ENCODE results near the gene MTF1.
A peak's percentile ranks its signal among the peaks of the same experiment; 100 is the strongest.

Gene MTF1

GRCh38 chr1:37794372-37795339 is 64.7 kb downstream of the MTF1 start:
- H3K79me2 ChIP-seq (ENCODE audit: control insufficient read depth, insufficient read depth, low read length, poor library complexity) = peaks cover 2% of the 10 kb centered on the region
- H3K23ac ChIP-seq (ENCODE audit: low read length) = no peak overlapping the region
- no peak overlapping the region for H3K4me3 ChIP-seq (ENCODE audit: low read depth, low read length)
- no peak overlapping the region for H4K8ac ChIP-seq (ENCODE audit: low read depth, low read length)
- no peak overlapping the region for H3K18ac ChIP-seq (ENCODE audit: low read length)
- no peak overlapping the region for H3K27ac ChIP-seq (ENCODE audit: low read depth, low read length)
- no peaks in the 10 kb centered on the region for H3K9me3 ChIP-seq (ENCODE audit: insufficient read depth, low read depth, low read length)
- H2BK120ac ChIP-seq (ENCODE audit: insufficient read depth, low read length, poor library complexity) = no peak overlapping the region
- H3K4ac ChIP-seq (ENCODE audit: low read depth, low read length) = no peak overlapping the region
- peak overlapping the region; percentile 68 for H3K4me2 ChIP-seq (ENCODE audit: low read length)
- WGBS (ENCODE audit: extremely low coverage, insufficient coverage, insufficient read length) = no CpG with 5 or more reads among the region's 59 CpGs
- H3K14ac ChIP-seq (ENCODE audit: low read length) = no peak overlapping the region
- H4K91ac ChIP-seq (ENCODE audit: low read depth, low read length) = no peak overlapping the region
- H2BK12ac ChIP-seq (ENCODE audit: low read length) = no peak overlapping the region
- H2BK5ac ChIP-seq (ENCODE audit: low read depth, low read length, poor library complexity) = no peak overlapping the region
- DNase-seq = no peak
- H3K4me1 ChIP-seq (ENCODE audit: control insufficient read depth in 1 of 2, insufficient read depth in 2 of 2, low read length in 2 of 2) = peaks cover 4% of the 10 kb centered on the region in 2 experiments
- H2AFZ ChIP-seq (ENCODE audit: insufficient read depth, low read length, poor library complexity) = no peak overlapping the region
- no peak overlapping the region for H2AK5ac ChIP-seq (ENCODE audit: low read length)
- no peak overlapping the region for H3K9ac ChIP-seq (ENCODE audit: low read length)
- H3K27me3 ChIP-seq (ENCODE audit: insufficient read depth, low read length) = peaks cover 19% of the 10 kb centered on the region
- H3K79me1 ChIP-seq (ENCODE audit: low read length) = no peaks in the 10 kb centered on the region
- H4K12ac ChIP-seq (ENCODE audit: low read depth, low read length) = no peak overlapping the region
- peaks cover 0 to 2% of the 10 kb centered on the region in 2 experiments for H3K36me3 ChIP-seq (ENCODE audit: control insufficient read depth in 1 of 2, insufficient read depth in 2 of 2, low read length in 2 of 2)

DNA sequence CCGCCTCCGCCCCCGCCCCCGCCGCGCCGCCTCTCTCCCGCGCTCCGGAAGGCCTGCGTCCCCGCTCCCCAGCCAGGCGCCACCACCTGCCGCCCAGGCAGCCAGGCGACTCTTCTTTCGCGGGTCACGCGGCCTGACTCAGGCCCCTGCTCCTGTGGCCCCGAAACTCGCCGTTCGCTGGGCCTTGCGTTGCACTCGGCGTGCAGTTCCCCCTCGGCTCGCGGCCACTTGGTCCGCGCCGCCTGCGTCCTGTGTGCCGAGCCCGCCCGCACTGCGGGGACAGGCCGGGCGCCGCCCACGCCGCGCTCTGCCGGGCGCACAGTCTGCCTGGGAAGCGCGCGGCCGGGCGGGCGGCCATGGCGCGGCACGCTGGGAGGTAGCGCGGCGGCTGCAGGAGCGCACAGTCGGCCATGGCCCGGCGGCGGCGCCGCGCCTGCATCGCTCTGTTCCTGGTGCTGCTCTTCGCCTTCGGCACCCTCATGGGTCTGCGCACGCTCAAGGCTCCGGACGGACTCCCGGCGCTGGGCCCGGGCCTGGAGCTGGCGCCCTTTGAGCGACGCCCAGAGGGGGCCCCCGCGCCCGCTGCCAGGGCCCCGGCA is 65.5 kb downstream of the MTF1 start, which contains the start of gene MANEAL:
TSS of gene MANEAL (plus strand) at position 75 of the 599 bp plus-strand sequence. CDS start at position 411, 336 bp downstream.
- no CpG with 5 or more reads among the region's 82 CpGs for WGBS (ENCODE audit: extremely low coverage, insufficient coverage, insufficient read length)

GRCh38 chr1:37792943-37793686 is 66.3 kb downstream of the MTF1 start:
- no peak overlapping the region for H3K14ac ChIP-seq (ENCODE audit: low read length)
- peak in 1 of 2 donors; percentile 28 for DNase-seq
- H3K79me1 ChIP-seq (ENCODE audit: low read length) = no peaks in the 10 kb centered on the region
- no peak overlapping the region for H4K8ac ChIP-seq (ENCODE audit: low read depth, low read length)
- H2AK5ac ChIP-seq (ENCODE audit: low read length) = no peak overlapping the region
- H3K27ac ChIP-seq (ENCODE audit: low read depth, low read length) = no peak overlapping the region
- no peak overlapping the region for H3K18ac ChIP-seq (ENCODE audit: low read length)
- H2BK5ac ChIP-seq (ENCODE audit: low read depth, low read length, poor library complexity) = no peak overlapping the region
- no peak overlapping the region for H2AFZ ChIP-seq (ENCODE audit: insufficient read depth, low read length, poor library complexity)
- H3K9ac ChIP-seq (ENCODE audit: low read length) = no peak overlapping the region
- no peak overlapping the region for H2BK120ac ChIP-seq (ENCODE audit: insufficient read depth, low read length, poor library complexity)
- H3K4me3 ChIP-seq (ENCODE audit: low read depth, low read length) = no peak overlapping the region
- no peak overlapping the region for H3K4ac ChIP-seq (ENCODE audit: low read depth, low read length)
- no CpG with 5 or more reads among the region's 36 CpGs for WGBS (ENCODE audit: extremely low coverage, insufficient coverage, insufficient read length)
- no peak overlapping the region for H3K4me2 ChIP-seq (ENCODE audit: low read length)
- peaks cover 2% of the 10 kb centered on the region for H3K79me2 ChIP-seq (ENCODE audit: control insufficient read depth, insufficient read depth, low read length, poor library complexity)
- peaks cover 4% of the 10 kb centered on the region in 2 experiments for H3K4me1 ChIP-seq (ENCODE audit: control insufficient read depth in 1 of 2, insufficient read depth in 2 of 2, low read length in 2 of 2)
- H2BK12ac ChIP-seq (ENCODE audit: low read length) = no peak overlapping the region
- H3K27me3 ChIP-seq (ENCODE audit: insufficient read depth, low read length) = peaks cover 19% of the 10 kb centered on the region
- H3K9me3 ChIP-seq (ENCODE audit: insufficient read depth, low read depth, low read length) = no peaks in the 10 kb centered on the region
- no peak overlapping the region for H4K12ac ChIP-seq (ENCODE audit: low read depth, low read length)
- no peak overlapping the region for H4K91ac ChIP-seq (ENCODE audit: low read depth, low read length)
- no peaks in the 10 kb centered on the region for H3K36me3 ChIP-seq (ENCODE audit: control insufficient read depth in 1 of 2, insufficient read depth in 2 of 2, low read length in 2 of 2)
- no peak overlapping the region for H3K23ac ChIP-seq (ENCODE audit: low read length)

More for the DNA sequence above, 65.5 kb downstream of the MTF1 start, which contains the start of gene MANEAL:
- no peak within 1 kb of the TSS for H4K8ac ChIP-seq (ENCODE audit: low read depth, low read length)
- no peak within 1 kb of the TSS for H3K4ac ChIP-seq (ENCODE audit: low read depth, low read length)
- no peak within 1 kb of the TSS for H3K14ac ChIP-seq (ENCODE audit: low read length)
- no peak within 1 kb of the TSS for H4K91ac ChIP-seq (ENCODE audit: low read depth, low read length)
- H2BK5ac ChIP-seq (ENCODE audit: low read depth, low read length, poor library complexity) = no peak within 1 kb of the TSS
- H3K27me3 ChIP-seq (ENCODE audit: insufficient read depth, low read length) = peaks cover 19% of the 10 kb centered on the region
- H2AK5ac ChIP-seq (ENCODE audit: low read length) = no peak within 1 kb of the TSS
- H3K9ac ChIP-seq (ENCODE audit: low read length) = no peak within 1 kb of the TSS
- no peaks in the 10 kb centered on the region for H3K9me3 ChIP-seq (ENCODE audit: insufficient read depth, low read depth, low read length)
- H3K18ac ChIP-seq (ENCODE audit: low read length) = no peak within 1 kb of the TSS
- peak within 1 kb of the TSS; percentile 68 for H3K4me2 ChIP-seq (ENCODE audit: low read length)
- peak within 1 kb of the TSS; percentile 64 for H3K4me3 ChIP-seq (ENCODE audit: low read depth, low read length)
- no peak within 1 kb of the TSS for H4K12ac ChIP-seq (ENCODE audit: low read depth, low read length)
- peaks cover 2% of the 10 kb centered on the region for H3K79me2 ChIP-seq (ENCODE audit: control insufficient read depth, insufficient read depth, low read length, poor library complexity)
- H2AFZ ChIP-seq (ENCODE audit: insufficient read depth, low read length, poor library complexity) = peak within 1 kb of the TSS; percentile 90
- H3K27ac ChIP-seq (ENCODE audit: low read depth, low read length) = no peak within 1 kb of the TSS
- no peaks in the 10 kb centered on the region for H3K36me3 ChIP-seq (ENCODE audit: control insufficient read depth in 1 of 2, insufficient read depth in 2 of 2, low read length in 2 of 2)
- no peak within 1 kb of the TSS for H2BK120ac ChIP-seq (ENCODE audit: insufficient read depth, low read length, poor library complexity)
- H3K4me1 ChIP-seq (ENCODE audit: control insufficient read depth in 1 of 2, insufficient read depth in 2 of 2, low read length in 2 of 2) = peaks cover 4% of the 10 kb centered on the region in 2 experiments
- H2BK12ac ChIP-seq (ENCODE audit: low read length) = no peak within 1 kb of the TSS
- peak; percentile 59 to 76 for DNase-seq
- no peak within 1 kb of the TSS for H3K23ac ChIP-seq (ENCODE audit: low read length)
- H3K79me1 ChIP-seq (ENCODE audit: low read length) = no peaks in the 10 kb centered on the region

DNA sequence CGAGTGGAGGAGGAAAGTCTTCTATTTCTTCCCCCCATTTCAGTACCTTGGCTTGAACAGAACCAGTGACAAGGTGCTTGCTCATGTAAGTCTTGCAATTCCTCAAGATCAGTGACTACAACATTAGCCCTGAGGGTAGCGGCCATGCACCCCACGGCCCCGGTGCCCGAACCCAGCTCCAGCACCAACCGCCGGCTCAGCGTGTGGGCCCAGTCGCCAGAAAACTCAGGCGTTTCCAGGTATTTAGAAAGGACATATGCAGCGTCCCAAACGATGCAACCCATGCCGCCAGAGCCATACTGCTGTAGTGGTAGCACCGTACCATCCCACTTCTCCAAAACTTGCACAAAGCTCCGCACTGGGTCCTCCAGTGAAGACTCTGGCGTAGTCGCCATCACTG is 76.9 kb downstream of the MTF1 start:
- Histone ChIP-seq H2AK5ac (ENCODE audit: low read length) (no peak overlapping the region), H3K4ac (ENCODE audit: low read depth, low read length) (no peak overlapping the region), H3K27ac (ENCODE audit: low read depth, low read length) (no peak overlapping the region), H3K27me3 (ENCODE audit: insufficient read depth, low read length) (no peaks in the 10 kb centered on the region), H3K9ac (ENCODE audit: low read length) (no peak overlapping the region), H2BK120ac (ENCODE audit: insufficient read depth, low read length, poor library complexity) (no peak overlapping the region), H3K9me3 (ENCODE audit: insufficient read depth, low read depth, low read length) (peaks cover 8% of the 10 kb centered on the region), H3K36me3 (ENCODE audit: control insufficient read depth in 1 of 2, insufficient read depth in 2 of 2, low read length in 2 of 2) (no peaks in the 10 kb centered on the region), H3K79me2 (ENCODE audit: control insufficient read depth, insufficient read depth, low read length, poor library complexity) (no peaks in the 10 kb centered on the region), H2BK12ac (ENCODE audit: low read length) (no peak overlapping the region), H2BK5ac (ENCODE audit: low read depth, low read length, poor library complexity) (no peak overlapping the region), H3K23ac (ENCODE audit: low read length) (no peak overlapping the region), H4K8ac (ENCODE audit: low read depth, low read length) (no peak overlapping the region), H3K14ac (ENCODE audit: low read length) (no peak overlapping the region), H3K4me3 (ENCODE audit: low read depth, low read length) (no peak overlapping the region), H3K4me1 (ENCODE audit: control insufficient read depth in 1 of 2, insufficient read depth in 2 of 2, low read length in 2 of 2) (no peaks in the 10 kb centered on the region), H4K91ac (ENCODE audit: low read depth, low read length) (no peak overlapping the region), H2AFZ (ENCODE audit: insufficient read depth, low read length, poor library complexity) (no peak overlapping the region), H4K12ac (ENCODE audit: low read depth, low read length) (no peak overlapping the region), H3K4me2 (ENCODE audit: low read length) (no peak overlapping the region), H3K79me1 (ENCODE audit: low read length) (no peaks in the 10 kb centered on the region), H3K18ac (ENCODE audit: low read length) (no peak overlapping the region)
- WGBS (ENCODE audit: extremely low coverage, insufficient coverage, insufficient read length) = no CpG with 5 or more reads among the region's 17 CpGs
- DNase-seq = no peak
